Trophoblast cell (in vitro differentiated cells and primary cell): ENCODE data around the gene RPL10. TPM values are rescaled to one million over a fixed set of nuclear protein-coding genes. Genes with fewer than 3 reads are reported as not detected.
A peak's percentile ranks its signal among the peaks of the same experiment; 100 is the strongest.

ENCODE experiments used
- DNase-seq, 2 donors: peaks; one replicate each; pipeline ENCODE4 v3.0.0-alpha.2; 2016
- H2AFZ ChIP-seq: 2 replicates; pipeline ENCODE4 v1.6.1; 2013; ENCODE audit warnings: low read length, moderate library complexity, mild to moderate bottlenecking; ENCODE audit not compliant: insufficient read depth, poor library complexity
- H2AK5ac ChIP-seq: 2 replicates; pipeline ENCODE4 v1.6.1; 2013; ENCODE audit warnings: mild to moderate bottlenecking, low read length
- H2BK120ac ChIP-seq: 2 replicates; pipeline ENCODE4 v1.6.1; 2013; ENCODE audit warnings: low read length, mild to moderate bottlenecking, moderate library complexity; ENCODE audit not compliant: insufficient read depth, poor library complexity
- H2BK12ac ChIP-seq: 2 replicates; pipeline ENCODE4 v1.6.1; 2013; ENCODE audit warnings: mild to moderate bottlenecking, low read length, moderate library complexity
- H2BK5ac ChIP-seq: 2 replicates; pipeline ENCODE4 v1.6.1; 2013; ENCODE audit warnings: low read length, low read depth, moderate library complexity, mild to moderate bottlenecking; ENCODE audit not compliant: poor library complexity
- H3K14ac ChIP-seq: 2 replicates; pipeline ENCODE4 v1.6.1; 2013; ENCODE audit warnings: mild to moderate bottlenecking, low read length
- H3K18ac ChIP-seq: 2 replicates; pipeline ENCODE4 v1.6.1; 2013; ENCODE audit warnings: mild to moderate bottlenecking, low read length
- H3K23ac ChIP-seq: 2 replicates; pipeline ENCODE4 v1.6.1; 2013; ENCODE audit warnings: low read length
- H3K27ac ChIP-seq: 2 replicates; pipeline ENCODE4 v1.5.1; 2013; ENCODE audit warnings: low read depth, mild to moderate bottlenecking, inconsistent platforms, low read length, moderate library complexity
- H3K27me3 ChIP-seq: 2 replicates; pipeline ENCODE4 v1.6.1; 2013; ENCODE audit warnings: inconsistent platforms, mild to moderate bottlenecking, low read length, moderate library complexity; ENCODE audit not compliant: insufficient read depth
- H3K36me3 ChIP-seq, 2 experiments: 1 replicate in 1 of 2; 2 replicates in 1 of 2; pipeline ENCODE4 v1.6.1; 2013; ENCODE audit warnings: low read length in 2 of 2, mild to moderate bottlenecking in 2 of 2, moderate library complexity in 1 of 2; ENCODE audit not compliant: insufficient read depth in 2 of 2, control insufficient read depth in 1 of 2
- H3K4ac ChIP-seq: 2 replicates; pipeline ENCODE4 v1.6.1; 2013; ENCODE audit warnings: low read depth, mild to moderate bottlenecking, low read length, moderate library complexity
- H3K4me1 ChIP-seq, 2 experiments: 1 replicate in 1 of 2; 2 replicates in 1 of 2; pipeline ENCODE4 v1.6.1; 2013; ENCODE audit warnings: low read length in 2 of 2, mild to moderate bottlenecking in 2 of 2, moderate library complexity in 1 of 2; ENCODE audit not compliant: insufficient read depth in 2 of 2, control insufficient read depth in 1 of 2
- H3K4me2 ChIP-seq: 2 replicates; pipeline ENCODE4 v1.6.1; 2013; ENCODE audit warnings: inconsistent platforms, mild to moderate bottlenecking, low read length, moderate library complexity
- H3K4me3 ChIP-seq: 2 replicates; pipeline ENCODE4 v1.5.1; 2013; ENCODE audit warnings: mild to moderate bottlenecking, low read depth, low read length, inconsistent platforms
- H3K79me1 ChIP-seq: one replicate; pipeline ENCODE4 v1.6.1; 2013; ENCODE audit warnings: low read length
- H3K79me2 ChIP-seq: 2 replicates; pipeline ENCODE4 v1.6.1; 2013; ENCODE audit warnings: low read length, mild to moderate bottlenecking; ENCODE audit not compliant: control insufficient read depth, insufficient read depth, poor library complexity
- H3K9ac ChIP-seq: 2 replicates; pipeline ENCODE4 v1.6.1; 2013; ENCODE audit warnings: mild to moderate bottlenecking, low read length
- H3K9me3 ChIP-seq: 2 replicates; pipeline ENCODE4 v1.6.1; 2013; ENCODE audit warnings: low read depth, mild to moderate bottlenecking, control low read depth, inconsistent platforms, low read length; ENCODE audit not compliant: insufficient read depth
- H4K12ac ChIP-seq: 2 replicates; pipeline ENCODE4 v1.6.1; 2013; ENCODE audit warnings: low read depth, mild to moderate bottlenecking, low read length, moderate library complexity
- H4K8ac ChIP-seq: 2 replicates; pipeline ENCODE4 v1.6.1; 2013; ENCODE audit warnings: low read depth, mild to moderate bottlenecking, low read length, moderate library complexity
- H4K91ac ChIP-seq: one replicate; pipeline ENCODE4 v1.6.1; 2013; ENCODE audit warnings: low read depth, mild to moderate bottlenecking, low read length, moderate library complexity
- WGBS: extraction: QIAGEN DNeasy Blood & Tissue Kit; methylation state at CpG from one replicate; pipeline ENCODE4 v1.1.7; 2013; ENCODE audit warnings: missing lambda C conversion rate; ENCODE audit not compliant: insufficient read length, insufficient coverage; ENCODE audit errors: extremely low coverage; 5-methylcytosine and 5-hydroxymethylcytosine counted together
- polyA plus RNA-seq: library from polyadenylated mRNA; stranded (reverse); fragments of 200-250 nt; gene quantifications from 2 replicates; pipeline ENCODE4 v1.2.3, GENCODE V29; 2013

Gene RPL10
- polyA plus RNA-seq = 2,879 and 2,940 TPM in 2 replicates

GRCh38 chrX:154397888-154398667 lies at the start of gene RPL10:
Gene RPL10 (plus strand): TSS chrX:154398377. CDS start chrX:154398520, 143 bp downstream.
- Histone ChIP-seq H3K4me2 (peak within 1 kb of the TSS; percentile 80), H3K79me2 (peaks cover 7% of the 10 kb centered on the region), H3K4me1 (peaks cover 0 to 3% of the 10 kb centered on the region in 2 experiments), H3K4ac (peak within 1 kb of the TSS; percentile 98), H4K91ac (peak within 1 kb of the TSS; percentile 91), H3K79me1 (peaks cover 15% of the 10 kb centered on the region), H3K27ac (peak within 1 kb of the TSS; percentile 94), H2AK5ac (peak within 1 kb of the TSS; percentile 94), H3K23ac (no peak within 1 kb of the TSS), H2BK5ac (peak within 1 kb of the TSS; percentile 92), H3K18ac (peak within 1 kb of the TSS; percentile 87), H4K8ac (peak within 1 kb of the TSS; percentile 93), H4K12ac (peak within 1 kb of the TSS; percentile 92), H2BK12ac (no peak within 1 kb of the TSS), H3K36me3 (peaks cover 24 to 27% of the 10 kb centered on the region in 2 experiments), H3K9me3 (peaks cover 1% of the 10 kb centered on the region), H2AFZ (peak within 1 kb of the TSS; percentile 43), H3K27me3 (no peaks in the 10 kb centered on the region), H3K4me3 (peak within 1 kb of the TSS; percentile 91), H3K9ac (peak within 1 kb of the TSS; percentile 91), H3K14ac (peak within 1 kb of the TSS; percentile 90), H2BK120ac (peak within 1 kb of the TSS; percentile 93)
- peak; percentile 93 to 95 for DNase-seq
- no CpG with 5 or more reads among the region's 69 CpGs for WGBS

GRCh38 chrX:154348646-154349358 lies 49.4 kb upstream of the RPL10 start:
- Histone ChIP-seq H3K27me3 (no peaks in the 10 kb centered on the region), H3K36me3 (peaks cover 58 to 59% of the 10 kb centered on the region in 2 experiments), H2AK5ac (no peak overlapping the region), H3K14ac (no peak overlapping the region), H2BK5ac (no peak overlapping the region), H2BK120ac (no peak overlapping the region), H3K27ac (no peak overlapping the region), H3K4me3 (no peak overlapping the region), H3K79me2 (no peaks in the 10 kb centered on the region), H2AFZ (no peak overlapping the region), H3K9ac (no peak overlapping the region), H3K9me3 (no peaks in the 10 kb centered on the region), H2BK12ac (no peak overlapping the region), H4K91ac (no peak overlapping the region), H3K4me2 (no peak overlapping the region), H3K18ac (no peak overlapping the region), H3K23ac (no peak overlapping the region), H3K4ac (no peak overlapping the region), H4K12ac (no peak overlapping the region), H4K8ac (no peak overlapping the region), H3K4me1 (no peaks in the 10 kb centered on the region), H3K79me1 (no peaks in the 10 kb centered on the region)
- no peak for DNase-seq
- no CpG with 5 or more reads among the region's 24 CpGs for WGBS

GRCh38 chrX:154349359-154349935 lies 48.7 kb upstream of the RPL10 start:
- Histone ChIP-seq H3K36me3 (peaks cover 64 to 65% of the 10 kb centered on the region in 2 experiments), H2AK5ac (no peak overlapping the region)
- no CpG with 5 or more reads among the region's 19 CpGs for WGBS

DNA sequence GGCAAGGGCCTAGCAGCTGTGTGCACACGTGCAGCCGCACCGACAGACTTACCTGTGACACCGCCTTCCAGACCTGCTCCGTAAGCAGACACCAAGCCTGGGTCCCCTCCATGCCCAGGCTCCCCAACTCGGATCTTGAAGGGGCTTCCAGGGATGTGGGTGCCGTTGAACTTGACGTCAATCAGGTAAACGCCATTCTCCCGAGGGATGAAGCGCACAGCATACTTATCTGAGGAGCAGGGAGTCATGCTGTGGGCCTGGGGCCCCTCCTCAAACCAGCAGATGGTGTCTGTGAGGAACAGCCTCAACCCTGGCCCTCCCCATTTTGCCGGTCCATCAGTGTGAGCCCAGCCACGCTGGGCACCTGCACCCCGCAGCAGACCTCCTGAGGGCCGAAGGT lies 48.2 kb upstream of the RPL10 start:
- H3K4me3 ChIP-seq = no peak overlapping the region
- H3K4ac ChIP-seq = no peak overlapping the region
- peaks cover 70% of the 10 kb centered on the region in 2 experiments for H3K36me3 ChIP-seq
- no peak overlapping the region for H2BK12ac ChIP-seq
- no peaks in the 10 kb centered on the region for H3K27me3 ChIP-seq
- H2AFZ ChIP-seq = no peak overlapping the region
- no peaks in the 10 kb centered on the region for H3K79me2 ChIP-seq
- no peak overlapping the region for H3K4me2 ChIP-seq
- H2BK120ac ChIP-seq = no peak overlapping the region
- DNase-seq = no peak
- no peak overlapping the region for H2BK5ac ChIP-seq
- no peak overlapping the region for H4K8ac ChIP-seq
- H4K91ac ChIP-seq = no peak overlapping the region
- H3K18ac ChIP-seq = no peak overlapping the region
- H3K14ac ChIP-seq = no peak overlapping the region
- H3K9ac ChIP-seq = no peak overlapping the region
- no peaks in the 10 kb centered on the region for H3K9me3 ChIP-seq
- H4K12ac ChIP-seq = no peak overlapping the region
- no peaks in the 10 kb centered on the region for H3K4me1 ChIP-seq
- no peak overlapping the region for H3K27ac ChIP-seq
- no peak overlapping the region for H3K23ac ChIP-seq
- H2AK5ac ChIP-seq = no peak overlapping the region
- WGBS = no CpG with 5 or more reads among the region's 15 CpGs
- H3K79me1 ChIP-seq = no peaks in the 10 kb centered on the region

More at GRCh38 chrX:154349359-154349935, 48.7 kb upstream of the RPL10 start:
- H4K91ac ChIP-seq = no peak overlapping the region
- no peak overlapping the region for H3K4me3 ChIP-seq
- H3K79me1 ChIP-seq = no peaks in the 10 kb centered on the region
- no peak overlapping the region for H2BK12ac ChIP-seq
- no peaks in the 10 kb centered on the region for H3K79me2 ChIP-seq
- H3K9me3 ChIP-seq = no peaks in the 10 kb centered on the region
- H3K23ac ChIP-seq = no peak overlapping the region
- H4K12ac ChIP-seq = no peak overlapping the region
- H3K14ac ChIP-seq = no peak overlapping the region
- H3K27ac ChIP-seq = no peak overlapping the region
- no peak overlapping the region for H2BK5ac ChIP-seq
- no peak overlapping the region for H3K4ac ChIP-seq
- H3K9ac ChIP-seq = no peak overlapping the region
- no peak overlapping the region for H2AFZ ChIP-seq
- H3K18ac ChIP-seq = no peak overlapping the region
- no peak overlapping the region for H2BK120ac ChIP-seq
- H4K8ac ChIP-seq = no peak overlapping the region
- no peaks in the 10 kb centered on the region for H3K4me1 ChIP-seq
- no peak overlapping the region for H3K4me2 ChIP-seq
- H3K27me3 ChIP-seq = no peaks in the 10 kb centered on the region
- DNase-seq = no peak
